GM21723 (cell line): Measurements from ENCODE around the gene DNAJC6.

Experiments used
- ATAC-seq: cut with Tn5 transposase; IDR thresholded peaks from one replicate; pipeline ENCODE4 v1.9.1; 2021; ENCODE audit warnings: mild to moderate bottlenecking, moderate library complexity; ENCODE audit not compliant: unreplicated experiment

The DNAJC6 gene

GRCh38 chr1:65292861-65293593 is 16.3 kb upstream of the DNAJC6 start:
- ATAC-seq = no peak

- ATAC-seq = no peak
Measured at GRCh38 chr1:65297706-65298105, 11.6 kb upstream of the DNAJC6 start.

GRCh38 chr1:65299328-65299727 is 10.0 kb upstream of the DNAJC6 start:
- no peak for ATAC-seq

- ATAC-seq = no peak
Measured at GRCh38 chr1:65308781-65309303, 501 bp upstream of the DNAJC6 start.

- ATAC-seq = no peak
Measured at GRCh38 chr1:65310078-65310587, 790 bp downstream of the DNAJC6 start.

GRCh38 chr1:65311760-65312159 is 2.4 kb downstream of the DNAJC6 start:
- ATAC-seq = no peak

GRCh38 chr1:65316233-65316632 is 6.9 kb downstream of the DNAJC6 start:
- ATAC-seq = no peak

- ATAC-seq = no peak
Measured at GRCh38 chr1:65317866-65318653, 8.7 kb downstream of the DNAJC6 start.

GRCh38 chr1:65319141-65319540 is 9.8 kb downstream of the DNAJC6 start:
- no peak for ATAC-seq

GRCh38 chr1:65319754-65320153 is 10.4 kb downstream of the DNAJC6 start:
- no peak for ATAC-seq

- no peak for ATAC-seq
Measured at GRCh38 chr1:65321879-65322278, 12.5 kb downstream of the DNAJC6 start.

- no peak for ATAC-seq
Measured at GRCh38 chr1:65323246-65323645, 13.9 kb downstream of the DNAJC6 start.

- ATAC-seq = no peak
Measured at GRCh38 chr1:65330021-65330420, 20.7 kb downstream of the DNAJC6 start.

GRCh38 chr1:65330822-65331221 is 21.5 kb downstream of the DNAJC6 start:
- ATAC-seq = no peak

- no peak for ATAC-seq
Measured at GRCh38 chr1:65332821-65333220, 23.5 kb downstream of the DNAJC6 start.

GRCh38 chr1:65334081-65334480 is 24.7 kb downstream of the DNAJC6 start:
- no peak for ATAC-seq

GRCh38 chr1:65339866-65340468 is 30.6 kb downstream of the DNAJC6 start:
- ATAC-seq = no peak

GRCh38 chr1:65341381-65341780 is 32.0 kb downstream of the DNAJC6 start:
- no peak for ATAC-seq

- no peak for ATAC-seq
Measured at GRCh38 chr1:65343286-65343685, 33.9 kb downstream of the DNAJC6 start.

- no peak for ATAC-seq
Measured at GRCh38 chr1:65344171-65344814, 35.0 kb downstream of the DNAJC6 start.

- no peak for ATAC-seq
Measured at GRCh38 chr1:65346190-65346589, 36.8 kb downstream of the DNAJC6 start.
